HG02943 (cell line): ENCODE results near the gene PROZ.
A peak's percentile ranks its signal among the peaks of the same experiment; 100 is the strongest.

Source experiments
- ATAC-seq: cut with Tn5 transposase; IDR thresholded peaks from one replicate; pipeline ENCODE4 v1.9.1; 2021; ENCODE audit warnings: mild to moderate bottlenecking, low read depth, moderate library complexity; ENCODE audit not compliant: unreplicated experiment

The PROZ gene

DNA sequence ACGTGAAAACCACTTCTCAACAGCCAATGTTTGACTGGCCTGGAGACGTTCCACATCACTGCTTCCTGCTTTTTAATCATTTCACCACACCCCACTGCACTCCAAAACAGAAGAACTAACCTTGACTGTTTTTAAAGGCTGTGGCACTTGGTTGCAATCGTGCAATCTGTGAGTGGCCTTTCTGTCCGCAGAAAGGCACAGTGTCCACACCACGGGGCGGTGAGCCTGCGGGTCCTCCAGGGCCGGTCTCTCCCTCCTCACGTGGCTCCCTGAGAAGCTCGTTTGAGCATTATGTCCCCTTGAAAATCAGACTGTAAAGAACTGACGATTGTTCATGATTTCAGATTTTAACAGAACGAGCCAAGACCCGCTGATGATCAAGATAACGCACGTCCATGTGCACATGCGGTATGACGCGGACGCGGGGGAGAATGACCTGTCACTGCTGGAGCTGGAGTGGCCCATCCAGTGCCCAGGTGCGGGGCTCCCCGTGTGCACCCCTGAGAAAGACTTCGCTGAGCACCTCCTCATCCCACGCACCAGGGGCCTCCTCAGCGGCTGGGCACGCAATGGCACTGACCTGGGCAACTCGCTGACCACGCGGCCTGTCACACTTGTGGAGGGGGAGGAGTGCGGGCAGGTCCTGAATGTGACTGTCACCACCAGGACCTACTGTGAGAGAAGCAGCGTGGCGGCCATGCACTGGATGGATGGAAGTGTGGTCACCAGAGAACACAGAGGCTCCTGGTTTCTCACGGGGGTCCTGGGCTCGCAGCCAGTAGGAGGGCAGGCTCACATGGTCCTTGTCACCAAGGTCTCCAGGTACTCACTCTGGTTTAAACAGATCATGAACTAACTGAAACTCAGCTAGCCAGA lies 13.0 kb downstream of the PROZ start:
- no peak for ATAC-seq

GRCh38 chr13:113172419-113172926 lies 14.0 kb downstream of the PROZ start:
- no peak for ATAC-seq

DNA sequence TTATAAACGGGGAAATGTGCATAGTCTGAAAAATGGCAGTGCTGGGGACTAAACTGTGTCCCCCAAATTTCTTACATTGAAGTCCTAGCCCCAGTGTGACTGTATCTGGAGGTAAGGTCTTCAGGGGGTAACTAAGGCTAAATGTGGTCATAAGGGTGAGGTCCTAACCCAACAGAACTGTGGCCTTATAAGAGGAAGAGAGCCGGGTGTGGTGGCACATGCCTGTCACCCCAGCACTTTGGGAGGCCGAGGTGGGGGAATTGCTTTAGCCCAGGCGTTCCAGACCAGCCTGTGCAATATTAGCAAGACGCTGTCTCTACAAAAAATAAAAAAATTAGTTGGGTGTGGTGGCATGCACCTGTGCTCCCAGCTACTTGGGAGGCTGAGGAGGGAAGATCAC lies 17.8 kb downstream of the PROZ start:
- ATAC-seq, result no peak

GRCh38 chr13:113176822-113177221 lies 18.4 kb downstream of the PROZ start:
- ATAC-seq, result no peak

- no peak for ATAC-seq
These were observed 19.8 kb downstream of the PROZ start for GRCh38 chr13:113178070-113178895.

GRCh38 chr13:113178896-113179167 lies 20.4 kb downstream of the PROZ start:
- no peak for ATAC-seq

DNA sequence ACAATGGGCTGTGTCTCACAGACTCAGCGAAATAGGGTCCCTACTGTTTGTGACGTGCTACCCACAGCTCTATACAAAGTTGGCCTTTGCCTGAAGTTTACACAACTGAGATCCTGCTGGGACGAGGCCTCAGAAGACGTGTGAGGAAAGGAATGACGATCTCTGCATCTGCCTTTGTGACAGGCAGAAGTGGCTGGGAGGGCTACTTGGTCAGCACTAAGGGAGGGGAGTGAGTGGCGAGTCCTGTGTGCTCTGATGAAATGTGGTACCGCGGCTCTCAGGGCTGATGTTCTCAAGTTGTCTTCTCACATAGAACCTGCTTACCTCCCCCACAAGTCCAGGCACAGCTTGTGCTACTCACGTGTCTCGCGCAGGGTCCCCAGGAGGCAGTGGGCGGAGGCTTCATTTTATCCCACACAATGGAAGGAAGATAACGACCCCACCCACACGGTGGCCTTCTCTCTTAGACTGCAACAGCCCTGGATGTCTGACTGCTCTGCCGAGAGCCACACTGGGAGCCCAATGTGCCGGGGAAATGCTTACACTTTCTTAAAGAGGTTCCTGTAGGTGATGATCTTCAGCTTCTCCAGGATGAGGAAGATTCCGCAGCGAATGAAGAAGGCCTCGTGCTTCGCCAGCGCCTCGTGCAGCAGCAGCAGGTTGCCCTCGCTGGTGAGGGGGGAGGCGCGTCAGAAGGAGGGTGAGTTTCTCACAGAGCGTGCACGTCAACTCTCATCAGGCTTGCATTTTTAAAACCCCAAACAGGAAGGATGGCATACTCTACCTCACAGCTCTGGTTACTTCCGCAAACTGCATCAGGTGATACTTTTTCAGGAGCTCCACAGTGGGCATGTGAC lies 21.2 kb downstream of the PROZ start:
- no peak for ATAC-seq

DNA sequence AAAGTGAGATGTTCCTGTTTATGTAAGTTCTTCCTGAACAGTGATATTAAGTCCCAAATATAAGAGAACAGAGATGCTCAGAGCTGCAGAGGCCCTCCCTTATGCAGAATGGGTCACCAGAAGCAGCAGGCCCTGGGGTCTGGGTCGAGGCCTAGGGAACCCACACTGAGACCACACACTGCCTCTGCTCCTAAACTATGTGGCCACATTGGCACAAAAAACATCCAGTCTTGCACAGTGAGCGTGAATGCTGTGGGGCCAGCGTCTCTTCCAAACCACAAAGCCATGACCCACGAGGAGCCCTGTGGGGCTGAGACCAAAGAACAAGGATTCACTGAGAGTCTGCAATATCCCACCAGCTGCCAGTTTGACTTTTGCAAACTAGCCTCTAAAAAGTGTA lies 23.6 kb downstream of the PROZ start:
- no peak for ATAC-seq

- ATAC-seq, result no peak
These were observed 25.1 kb downstream of the PROZ start for GRCh38 chr13:113183450-113184129.

GRCh38 chr13:113184568-113185440 lies 26.4 kb downstream of the PROZ start:
- ATAC-seq, result no peak

- peak; percentile 88 for ATAC-seq
These were observed 27.8 kb downstream of the PROZ start for GRCh38 chr13:113186061-113186900.

- ATAC-seq, result no peak
These were observed 28.8 kb downstream of the PROZ start for GRCh38 chr13:113187263-113187669.

DNA sequence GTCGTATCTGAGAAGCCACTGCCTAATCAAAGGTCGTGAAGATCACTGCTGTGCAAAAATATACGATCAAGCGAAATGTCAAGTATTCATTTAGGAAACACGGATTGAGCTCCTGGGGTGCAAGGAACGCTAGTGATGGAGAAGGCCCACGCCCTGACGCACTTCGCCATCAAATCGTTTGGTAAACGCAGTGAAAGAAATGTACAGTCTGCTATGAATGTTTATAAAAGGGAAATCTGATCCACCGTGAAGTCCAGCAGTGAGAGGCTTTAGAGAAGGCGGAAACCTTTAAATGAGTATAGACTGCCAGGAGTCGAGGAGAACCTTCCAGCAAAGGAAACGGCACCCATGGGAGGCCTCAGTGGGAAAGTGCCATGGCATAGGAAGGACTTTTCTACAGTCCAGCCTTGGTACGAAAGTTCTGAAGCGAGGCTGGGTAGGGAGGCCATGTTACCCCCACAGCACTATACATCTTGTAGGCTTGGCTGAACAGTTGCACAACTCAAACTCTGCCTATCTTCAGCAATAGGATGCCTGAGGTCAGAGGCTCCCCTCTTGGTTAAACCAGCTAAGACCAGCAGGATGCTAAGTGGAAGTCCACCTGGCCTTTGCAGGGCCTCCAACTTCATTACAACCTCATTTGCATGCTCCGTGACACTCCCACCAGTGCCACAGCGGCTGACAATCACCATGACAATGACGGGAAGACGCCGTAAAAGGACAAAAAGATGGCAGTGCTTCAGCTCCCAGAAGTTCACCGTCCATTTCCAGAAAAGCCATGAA lies 29.6 kb downstream of the PROZ start:
- ATAC-seq, result no peak

GRCh38 chr13:113190181-113190580 lies 31.7 kb downstream of the PROZ start:
- ATAC-seq, result no peak

DNA sequence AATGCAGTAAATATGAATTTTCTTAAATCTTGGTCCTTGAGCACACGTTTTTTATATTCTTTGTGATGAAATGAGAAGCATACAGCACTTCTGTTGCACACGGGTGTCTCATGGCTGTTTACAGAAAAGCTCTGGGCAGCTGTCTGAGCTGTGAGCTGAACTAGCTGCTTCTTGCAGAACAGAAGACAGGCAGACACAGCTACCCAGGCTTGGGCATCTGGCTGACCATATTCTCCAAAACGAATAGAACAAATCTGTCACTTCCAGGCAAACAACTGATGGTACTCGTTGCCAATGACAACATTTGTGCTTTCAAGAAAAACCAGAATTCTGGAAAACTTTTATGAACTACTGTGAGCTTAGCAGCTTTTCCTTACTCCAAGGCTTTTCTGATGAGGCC lies 33.8 kb downstream of the PROZ start:
- no peak for ATAC-seq

- ATAC-seq, result no peak
These were observed 34.5 kb downstream of the PROZ start for GRCh38 chr13:113192902-113193301.

DNA sequence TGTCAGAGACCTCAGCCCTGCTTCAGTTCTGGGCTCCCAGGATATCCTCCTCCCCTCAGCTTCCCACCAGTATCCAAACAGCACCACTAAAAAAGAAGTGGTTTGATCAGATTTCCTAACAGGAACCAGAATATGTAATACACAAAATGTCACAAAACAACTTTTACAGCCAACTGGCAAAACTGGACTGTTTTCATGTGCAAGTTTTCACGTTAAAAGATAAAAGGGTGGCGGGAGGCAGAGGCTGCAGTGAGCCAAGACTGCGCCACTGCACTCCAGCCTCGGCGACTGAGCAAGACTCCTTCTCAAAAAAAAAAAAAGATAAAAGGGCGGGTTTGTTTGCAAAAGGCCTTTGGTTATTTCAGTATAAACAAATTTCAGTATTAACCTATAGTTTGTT lies 36.9 kb downstream of the PROZ start:
- ATAC-seq, result no peak
